Pancreas (tissue), 10 donors: Measurements from ENCODE around the gene LOX. TPM values are rescaled to one million over a fixed set of nuclear protein-coding genes. Genes with fewer than 3 reads are reported as not detected.

ENCODE experiments used
- ATAC-seq, 4 donors: fragments of 200-7000 bp; cut with Tn5 transposase; one replicate each; pipeline versions ENCODE4 v1.8.0 to v1.9.1; 2020; ENCODE audit warnings: mild to moderate bottlenecking in 4 of 4, moderate library complexity in 4 of 4
- DNase-seq, 6 donors: peaks; one replicate each; pipeline ENCODE4 v3.0.0-alpha.2; 2020
- FAIRE-seq: peaks from 2 replicates; lab custom pipeline; 2012; peaks lifted over from hg19 to GRCh38; lab: Jason Lieb, UNC
- H3K27ac ChIP-seq, 4 donors: fragments of 200-600 bp; sonication (generic); 1 replicate in 3 of 4; 2 replicates in 1 of 4; pipeline versions ENCODE4 v1.5.0 to v1.8.0; 2020
- H3K27me3 ChIP-seq, 4 donors: fragments of 200-600 bp; one replicate each; pipeline ENCODE4 v1.8.0; 2021
- H3K36me3 ChIP-seq, 3 donors: fragments of 200-600 bp; sonication (generic) in 1 of 3; one replicate each; pipeline versions ENCODE4 v1.5.0 to v1.8.0; 2020 to 2021
- H3K4me1 ChIP-seq, 3 donors: fragments of 200-600 bp; one replicate each; pipeline ENCODE4 v1.8.0; 2021
- H3K4me3 ChIP-seq, 4 donors: fragments of 200-600 bp; sonication (generic) in 2 of 4; one replicate each; pipeline versions ENCODE4 v1.5.0 to v1.8.0; 2020 to 2021
- H3K9me3 ChIP-seq, 4 donors: fragments of 200-600 bp; one replicate each; pipeline ENCODE4 v1.8.0; 2021
- CTCF ChIP-seq, 4 donors: fragments of 200-600 bp; sonication (generic) in 3 of 4; IDR thresholded peaks; one replicate each; pipeline versions ENCODE4 v1.5.0 to v1.8.0; 2021; ENCODE audit warnings: antibody characterized with exemption in 4 of 4
- WGBS, 2 donors: extraction: QIAGEN DNeasy Blood & Tissue Kit; methylation state at CpG; one replicate each; pipeline ENCODE4 v1.1.7; 2013; 5-methylcytosine and 5-hydroxymethylcytosine counted together
- intact Hi-C, 3 donors: fragments of 100-400 bp; cut with DNase I; formaldehyde crosslinking; loops; one replicate each; pipeline versions ENCODE4 v1.11.1 to v1.14.2; 2022
- polyA plus RNA-seq, 2 donors: library from polyadenylated mRNA; stranded (reverse); fragments of 200-250 nt; gene quantifications; one replicate each; pipeline ENCODE4 v1.2.3, GENCODE V29; 2013
- total RNA-seq, 6 donors: library from RNA; stranded (reverse); fragmentation: NEBNext Ultra II Directional in 4 of 6; extraction: Animal tissue kit (Norgen Biotek cat#: 25700) in 4 of 6; gene quantifications; one replicate each; pipeline versions ENCODE4 v1.2.1 to v1.2.4, GENCODE V29; 2021 to 2023
- donor health status: healthy with polysubstance abuse.
- donor health status: DM: no; HTN: no; CAD: no; lungs with moderate emphysema.
- donor health status: DM: no; HTN: no; CAD: no.
- donor health status: control.
- donor health status: control.
- donor health status: Bipolar disorder and iron deficiency.
- donor health status: DM: yes; HTN: yes; CAD: no.
- donor health status: DM: no; HTN: no; CAD: no.
- donor health status: DM: no; HTN: no; CAD: no.
- donor health status: DM: yes; HTN: yes; CAD: no.

Gene LOX
- total and polyA plus RNA-seq, 8 donors: 0.65 to 14.8 (median 2.6) TPM

GRCh38 chr5:122081541-122081940, 3.5 kb upstream of the LOX start:
- ATAC-seq (no peak), DNase-seq (no peak), FAIRE-seq (no peak)
- Histone ChIP-seq H3K4me3 (no peak overlapping the region), H3K36me3 (no peaks in the 10 kb centered on the region), H3K27ac (no peak overlapping the region), H3K9me3 (no peaks in the 10 kb centered on the region), H3K27me3 (peaks cover 0 to 3% (median 0%) of the 10 kb centered on the region in 4 donors), H3K4me1 (peaks cover 0 to under 1% (median 0%) of the 10 kb centered on the region in 3 donors)
- 65 to 82% methylated on average over 2 of the region's 2 CpGs for WGBS, 2 donors
- intact Hi-C loops: no loop called here
- no peak for TF ChIP-seq CTCF (IDR thresholded peaks at IDR 0.05)

- no peaks in the 10 kb centered on the region for H3K9me3 ChIP-seq
- DNase-seq: peak in 5 of 6 donors; percentile 15 to 77 (median 24)
- peak; percentile 49 to 71 (median 64) for ATAC-seq
- peak overlapping the region in 2 of 4 donors; percentile 15 to 35 for H3K27ac ChIP-seq
- no peak for FAIRE-seq
- no peaks in the 10 kb centered on the region for H3K36me3 ChIP-seq
- intact Hi-C loops: no loop called here
- H3K4me3 ChIP-seq: peak overlapping the region; percentile 15 to 66 (median 34)
- 0 to 1% methylated on average over 71 to 78 of the region's 78 CpGs for whole genome bisulfite sequencing, 2 donors
- H3K4me1 ChIP-seq: peaks cover 0 to 4% (median 0%) of the 10 kb centered on the region in 3 donors
- no peak for TF ChIP-seq CTCF (IDR thresholded peaks at IDR 0.05)
- peaks cover 0 to 3% (median 0%) of the 10 kb centered on the region in 4 donors for H3K27me3 ChIP-seq
These were observed 518 bp downstream of the LOX start for GRCh38 chr5:122077366-122078115.

GRCh38 chr5:122076669-122077365, 1.2 kb downstream of the LOX start:
- Histone ChIP-seq H3K4me3 (peak overlapping the region; percentile 15 to 66 (median 34)), H3K27me3 (peaks cover 0 to 3% (median 0%) of the 10 kb centered on the region in 4 donors), H3K27ac (peak overlapping the region in 1 of 4 donors; percentile 15), H3K4me1 (peaks cover 0 to 4% (median 0%) of the 10 kb centered on the region in 3 donors), H3K36me3 (no peaks in the 10 kb centered on the region), H3K9me3 (no peaks in the 10 kb centered on the region)
- intact Hi-C loops: no loop called here
- peak; percentile 74 to 91 (median 84) for ATAC-seq
- TF ChIP-seq CTCF (IDR thresholded peaks at IDR 0.05): peak; percentile 32 to 63 (median 46)
- DNase-seq: peak; percentile 52 to 91 (median 75)
- no peak for FAIRE-seq
- WGBS, 2 donors: 1% methylated on average over 43 of the region's 43 CpGs

- H3K4me3 ChIP-seq: no peak overlapping the region
- no peaks in the 10 kb centered on the region for H3K36me3 ChIP-seq
- H3K9me3 ChIP-seq: no peaks in the 10 kb centered on the region
- no peak for TF ChIP-seq CTCF (IDR thresholded peaks at IDR 0.05)
- no peak for FAIRE-seq
- H3K27ac ChIP-seq: no peak overlapping the region
- no peak for DNase-seq
- H3K27me3 ChIP-seq: peaks cover 0 to 3% (median 0%) of the 10 kb centered on the region in 4 donors
- intact Hi-C loops: no loop called here
- 44 to 61% methylated on average over 2 of the region's 2 CpGs for WGBS, 2 donors
- ATAC-seq: no peak
- peaks cover 0 to 4% (median 0%) of the 10 kb centered on the region in 3 donors for H3K4me1 ChIP-seq
These were observed 2.0 kb downstream of the LOX start for GRCh38 chr5:122076050-122076461.
